Calu3 (cell line): ENCODE data around the gene UAP1L1. TPM values are rescaled to one million over a fixed set of nuclear protein-coding genes. Genes with fewer than 3 reads are reported as not detected.
A peak's percentile ranks its signal among the peaks of the same experiment; 100 is the strongest.

ENCODE experiments used
- BruUV-seq: library from RNA; stranded (reverse); fragments of 400-500 nt; replicated peaks from 2 replicates; lab custom pipeline; 2021; lab: Mats Ljungman, UMichigan
- CTCF ChIA-PET: fragments of 300-600 bp; sonication (Branson Sonifier 250); formaldehyde crosslinking; loops from one replicate; lab custom pipeline; 2022; ENCODE audit warnings: antibody characterized with exemption; lab: Charles Lee
- DNase-seq: peaks from one replicate; pipeline ENCODE4 v3.0.0; 2022
- H3K27ac Mint-ChIP-seq: one replicate; pipeline ENCODE4 v1.8.0; 2022; ENCODE audit warnings: mixed read lengths; ENCODE audit not compliant: unreplicated experiment
- H3K27me3 Mint-ChIP-seq: one replicate; pipeline ENCODE4 v1.8.0; 2022; ENCODE audit warnings: mixed read lengths; ENCODE audit not compliant: unreplicated experiment
- H3K36me3 Mint-ChIP-seq: one replicate; pipeline ENCODE4 v1.8.0; 2022; ENCODE audit warnings: mild to moderate bottlenecking, moderate library complexity, mixed read lengths; ENCODE audit not compliant: insufficient read depth, unreplicated experiment
- H3K4me1 Mint-ChIP-seq: one replicate; pipeline ENCODE4 v1.8.0; 2022; ENCODE audit warnings: mild to moderate bottlenecking, low read depth, mixed read lengths; ENCODE audit not compliant: unreplicated experiment
- H3K4me3 Mint-ChIP-seq: one replicate; pipeline ENCODE4 v1.8.0; 2022; ENCODE audit warnings: mild to moderate bottlenecking, low read depth, moderate library complexity, mixed read lengths; ENCODE audit not compliant: unreplicated experiment
- H3K9me3 Mint-ChIP-seq: one replicate; pipeline ENCODE4 v1.8.0; 2022; ENCODE audit warnings: low read depth, mixed read lengths; ENCODE audit not compliant: unreplicated experiment
- intact Hi-C: fragments of 100-400 bp; cut with micrococcal nuclease; formaldehyde crosslinking; loops from one replicate; pipeline ENCODE4 v1.10.0; 2022; ENCODE audit not compliant: unreplicated experiment
- total RNA-seq: library from RNA; stranded (reverse); gene quantifications from 2 replicates; pipeline ENCODE4 v1.2.3, GENCODE V29; 2022
- TF ChIP-seq, protein P1 (sequence below): fragments of 200-600 bp; IDR thresholded peaks from one replicate; pipeline ENCODE4 v1.8.0; 2022; ENCODE audit warnings: antibody characterized with exemption; ENCODE audit not compliant: unreplicated experiment

The UAP1L1 gene
- total RNA-seq, 1 experiment from 2014 or later: 9.1 TPM

DNA sequence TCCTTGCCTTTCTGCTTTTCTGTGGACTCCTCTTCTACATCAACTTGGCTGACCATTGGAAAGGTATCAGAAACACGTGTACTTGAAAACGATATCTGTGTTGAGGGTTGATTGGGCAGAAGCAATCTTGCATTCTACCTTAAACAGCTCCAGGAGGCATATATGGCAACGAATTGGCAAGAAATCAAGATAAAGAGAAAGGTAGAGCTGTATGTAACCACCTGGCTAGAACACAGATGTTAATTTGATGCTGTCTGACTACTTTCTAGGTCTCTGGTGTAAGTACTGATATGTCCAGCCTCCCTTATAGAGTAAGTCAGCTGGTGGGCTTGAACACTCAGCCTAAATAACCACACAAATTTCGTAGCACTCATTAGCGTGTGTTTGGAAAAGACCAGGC lies 10.8 kb downstream of the UAP1L1 start:
- CTCF ChIA-PET: interaction anchor here (1.6 kb wide), 1 partner anchor 42 kb away, joined by 8 read pairs; the partner anchor contains the start of gene NPDC1
- H3K27me3 Mint-ChIP-seq: no peaks in the 10 kb centered on the region
- BruUV-seq: no TSS peak

DNA sequence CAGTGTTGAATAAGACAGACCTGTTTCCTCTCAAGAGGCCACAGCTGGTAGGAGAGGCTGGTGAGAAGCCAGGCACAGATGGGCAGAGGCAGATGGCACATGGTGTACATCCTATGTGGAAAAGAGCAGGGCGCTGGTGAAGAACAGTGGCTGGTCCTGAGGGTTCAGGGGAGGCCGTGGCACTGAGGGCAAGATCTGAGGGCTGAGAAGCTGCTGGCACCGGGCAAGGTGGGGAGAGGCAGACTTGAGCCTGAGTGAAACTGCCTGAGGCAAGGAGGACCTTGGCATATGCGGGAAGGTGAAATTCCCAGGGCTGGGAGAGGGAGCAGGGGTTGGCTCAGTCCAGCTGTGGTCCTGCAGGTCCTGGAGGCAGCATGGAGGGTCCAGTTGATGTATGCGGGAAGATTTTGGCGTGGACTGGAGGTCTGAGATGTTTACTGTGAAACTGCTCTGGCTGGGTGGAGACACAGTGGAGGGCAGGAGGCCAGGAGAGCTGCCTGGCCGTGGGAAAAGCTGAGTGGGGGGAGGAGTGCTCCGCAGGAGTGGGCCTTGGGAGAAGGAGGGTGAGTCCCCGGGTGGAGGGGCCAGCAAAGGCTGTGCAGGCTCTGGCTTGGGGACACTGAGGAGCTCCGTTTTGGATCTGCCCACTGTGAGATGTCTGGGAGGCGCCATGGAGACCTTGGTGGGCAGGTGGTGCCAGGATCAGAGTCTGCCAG lies 12.1 kb downstream of the UAP1L1 start:
- no peaks in the 10 kb centered on the region for H3K27me3 Mint-ChIP-seq
- TF ChIP-seq, protein P1, sequence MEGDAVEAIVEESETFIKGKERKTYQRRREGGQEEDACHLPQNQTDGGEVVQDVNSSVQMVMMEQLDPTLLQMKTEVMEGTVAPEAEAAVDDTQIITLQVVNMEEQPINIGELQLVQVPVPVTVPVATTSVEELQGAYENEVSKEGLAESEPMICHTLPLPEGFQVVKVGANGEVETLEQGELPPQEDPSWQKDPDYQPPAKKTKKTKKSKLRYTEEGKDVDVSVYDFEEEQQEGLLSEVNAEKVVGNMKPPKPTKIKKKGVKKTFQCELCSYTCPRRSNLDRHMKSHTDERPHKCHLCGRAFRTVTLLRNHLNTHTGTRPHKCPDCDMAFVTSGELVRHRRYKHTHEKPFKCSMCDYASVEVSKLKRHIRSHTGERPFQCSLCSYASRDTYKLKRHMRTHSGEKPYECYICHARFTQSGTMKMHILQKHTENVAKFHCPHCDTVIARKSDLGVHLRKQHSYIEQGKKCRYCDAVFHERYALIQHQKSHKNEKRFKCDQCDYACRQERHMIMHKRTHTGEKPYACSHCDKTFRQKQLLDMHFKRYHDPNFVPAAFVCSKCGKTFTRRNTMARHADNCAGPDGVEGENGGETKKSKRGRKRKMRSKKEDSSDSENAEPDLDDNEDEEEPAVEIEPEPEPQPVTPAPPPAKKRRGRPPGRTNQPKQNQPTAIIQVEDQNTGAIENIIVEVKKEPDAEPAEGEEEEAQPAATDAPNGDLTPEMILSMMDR: no peak
- H3K4me1 Mint-ChIP-seq: peaks cover 6% of the 10 kb centered on the region
- no peak overlapping the region for H3K27ac Mint-ChIP-seq
- no peaks in the 10 kb centered on the region for H3K9me3 Mint-ChIP-seq
- no peak overlapping the region for H3K4me3 Mint-ChIP-seq
- intact Hi-C loops: no loop called here
- CTCF ChIA-PET: no interaction called here
- DNase-seq: no peak
- peaks cover 41% of the 10 kb centered on the region for H3K36me3 Mint-ChIP-seq
- no TSS peak for BruUV-seq

More for the DNA sequence above, 10.8 kb downstream of the UAP1L1 start:
- intact Hi-C loops: no loop called here
- peaks cover 6% of the 10 kb centered on the region for H3K4me1 Mint-ChIP-seq
- TF ChIP-seq, protein P1: no peak
- no peaks in the 10 kb centered on the region for H3K9me3 Mint-ChIP-seq
- H3K36me3 Mint-ChIP-seq: peaks cover 48% of the 10 kb centered on the region
- peak overlapping the region; percentile 79 for H3K4me3 Mint-ChIP-seq
- no peak for DNase-seq
- no peak overlapping the region for H3K27ac Mint-ChIP-seq

DNA sequence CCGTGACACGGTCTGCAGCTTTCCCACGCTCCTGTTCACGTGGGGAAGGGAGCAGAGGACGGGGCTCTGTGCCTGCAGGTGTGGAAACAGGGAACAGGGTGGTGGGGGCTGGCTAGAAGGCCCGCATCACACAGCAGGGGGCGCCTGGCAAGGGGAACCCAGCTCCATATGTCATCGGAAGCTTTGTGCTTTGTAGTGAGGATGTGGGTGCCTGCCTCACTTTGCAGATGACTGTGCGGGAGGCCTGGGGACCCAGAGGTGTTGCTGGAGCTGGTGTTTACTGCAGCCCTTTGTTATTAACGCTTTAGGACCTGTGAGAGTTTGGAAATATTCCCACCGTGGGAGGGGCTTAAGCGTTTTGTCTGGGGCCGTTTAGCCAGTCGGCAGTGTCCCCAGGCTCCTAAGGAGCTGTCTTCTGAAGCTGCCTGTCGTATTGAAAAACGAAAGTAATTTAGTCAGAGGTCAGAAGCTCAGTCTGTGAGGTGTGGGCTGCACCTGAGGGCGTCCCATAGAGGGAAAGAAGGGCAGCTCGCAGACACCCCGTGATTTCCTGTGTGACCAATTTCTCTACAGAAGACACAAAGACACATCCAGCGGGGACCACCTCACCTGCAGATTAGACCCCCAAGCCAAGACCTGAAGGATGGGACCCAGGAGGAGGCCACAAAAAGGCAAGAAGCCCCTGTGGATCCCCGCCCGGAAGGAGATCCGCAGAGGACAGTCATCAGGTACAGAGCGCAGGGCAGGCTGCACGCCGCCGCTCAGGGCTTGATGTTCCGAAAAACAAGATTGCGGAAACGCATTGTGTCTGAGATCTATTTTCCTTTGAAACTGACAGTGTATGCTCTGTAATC lies 18.6 kb downstream of the UAP1L1 start:
- H3K9me3 Mint-ChIP-seq: no peaks in the 10 kb centered on the region
- intact Hi-C loops: no loop called here
- BruUV-seq: no TSS peak
- CTCF ChIA-PET: no interaction called here
- H3K27me3 Mint-ChIP-seq: no peaks in the 10 kb centered on the region
- DNase-seq: no peak
- H3K4me3 Mint-ChIP-seq: no peak overlapping the region
- H3K4me1 Mint-ChIP-seq: no peaks in the 10 kb centered on the region
- no peak overlapping the region for H3K27ac Mint-ChIP-seq
- H3K36me3 Mint-ChIP-seq: peaks cover 18% of the 10 kb centered on the region
- TF ChIP-seq, protein P1: no peak

DNA sequence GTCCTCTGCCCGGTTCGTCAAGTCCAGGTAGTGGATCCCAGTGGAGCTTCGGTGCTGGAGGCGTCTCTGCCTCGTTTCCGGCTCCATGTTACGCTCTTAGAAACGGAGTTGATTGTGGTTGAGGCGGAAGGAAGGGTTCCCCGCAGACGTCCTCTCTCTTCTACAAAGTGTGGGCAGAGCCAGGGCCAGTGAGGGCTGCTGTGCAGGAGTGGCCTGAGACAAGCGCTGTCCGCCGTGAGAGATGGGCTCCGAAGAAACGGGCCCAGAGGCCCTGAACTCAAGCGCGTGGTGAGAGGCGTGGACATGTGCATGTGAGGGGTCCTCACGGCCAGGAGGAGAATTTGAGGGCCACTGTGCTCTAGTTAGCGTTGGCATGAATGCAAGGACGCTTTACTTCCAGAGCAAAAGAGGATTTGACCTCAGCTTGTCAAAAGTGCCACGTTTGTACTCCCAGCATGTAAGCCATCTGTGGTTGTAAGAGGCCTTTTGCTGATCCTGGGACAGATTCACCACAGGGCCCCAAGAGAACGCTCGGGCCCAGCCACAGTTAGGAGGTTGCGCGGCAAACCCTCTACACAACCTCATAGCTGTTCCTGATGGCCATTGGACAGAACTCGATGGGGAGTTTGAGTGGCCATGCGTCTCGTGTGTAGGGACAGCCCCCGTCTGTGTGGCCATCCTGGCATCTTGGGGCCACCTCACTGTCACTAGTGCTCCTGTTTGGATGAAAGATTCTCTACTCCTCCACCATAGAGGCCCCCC lies 19.6 kb downstream of the UAP1L1 start:
- intact Hi-C loops: no loop called here
- H3K36me3 Mint-ChIP-seq: peaks cover 18% of the 10 kb centered on the region
- no peak overlapping the region for H3K27ac Mint-ChIP-seq
- H3K27me3 Mint-ChIP-seq: no peaks in the 10 kb centered on the region
- no peak overlapping the region for H3K4me3 Mint-ChIP-seq
- TF ChIP-seq, protein P1: no peak
- CTCF ChIA-PET: interaction anchor here (0.6 kb wide), 1 partner anchor 104 kb away, joined by 4 read pairs; no protein-coding TSS in a partner anchor
- no peak for DNase-seq
- no peaks in the 10 kb centered on the region for H3K4me1 Mint-ChIP-seq
- no peaks in the 10 kb centered on the region for H3K9me3 Mint-ChIP-seq
- BruUV-seq: no TSS peak
